HL-60 (cell line): Measurements from ENCODE around the gene ATXN3L.
A peak's percentile ranks its signal among the peaks of the same experiment; 100 is the strongest.

Source experiments
- DNase-seq, 2 experiments: peaks; one replicate each; pipeline ENCODE4 v3.0.0-alpha.2; 2010 to 2020; ENCODE audit warnings: low read depth in 1 of 2, low spot score in 1 of 2
- H3K27ac ChIP-seq: fragments of 250-450 bp; sonication (Bioruptor Pico); replicated peaks from 2 replicates; pipeline ENCODE4 v1.5.1; 2020; ENCODE audit warnings: mild to moderate bottlenecking, moderate library complexity
- H3K27me3 ChIP-seq: fragments of 250-450 bp; sonication (Bioruptor Pico); 2 replicates; pipeline ENCODE4 v1.5.1; 2021; ENCODE audit warnings: mild to moderate bottlenecking, moderate library complexity; ENCODE audit not compliant: insufficient read depth, poor library complexity, severe bottlenecking
- H3K4me3 ChIP-seq: replicated peaks from 2 replicates; pipeline ENCODE4 v1.5.1; 2011; ENCODE audit warnings: mild to moderate bottlenecking, control low read depth, low read length; ENCODE audit not compliant: insufficient read depth
- GABPA ChIP-seq: IDR thresholded peaks from 2 replicates; pipeline ENCODE4 v1.6.1; 2012; ENCODE audit warnings: low read depth
- POLR2AphosphoS5 ChIP-seq: IDR thresholded peaks from 2 replicates; pipeline ENCODE4 v1.6.1; 2012; ENCODE audit warnings: low read depth
- SPI1 ChIP-seq: IDR thresholded peaks from 2 replicates; pipeline ENCODE4 v1.6.1; 2012; ENCODE audit warnings: low read depth, mild to moderate bottlenecking, borderline replicate concordance
- TF ChIP-seq, protein P1 (sequence below): IDR thresholded peaks from 2 replicates; pipeline ENCODE4 v1.6.1; 2012; ENCODE audit warnings: low read depth; ENCODE audit not compliant: insufficient replicate concordance
- TF ChIP-seq, protein P2 (sequence below): IDR thresholded peaks from one replicate; pipeline ENCODE4 v1.5.1; 2011; ENCODE audit warnings: low read length, control low read depth, inconsistent platforms; ENCODE audit not compliant: insufficient read depth

Gene ATXN3L

DNA sequence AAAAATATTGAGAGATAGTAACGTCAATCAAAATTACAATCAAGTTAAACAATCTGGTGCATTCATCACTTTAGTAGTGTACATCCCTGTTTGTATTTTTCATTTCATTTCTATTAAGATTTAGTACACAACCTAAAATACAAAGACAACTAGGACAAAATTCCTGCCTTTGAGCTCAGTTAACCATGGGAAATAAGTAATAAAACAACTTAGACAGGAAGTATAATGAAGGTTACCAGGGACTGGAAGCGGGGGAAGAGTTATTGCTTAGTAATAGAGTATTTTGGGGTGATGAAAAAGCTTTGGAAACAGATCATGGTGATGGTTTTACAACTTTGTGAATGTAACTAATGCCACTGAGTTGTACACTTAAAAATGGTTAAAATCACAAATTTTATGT, 25.6 kb upstream of the ATXN3L start:
- H3K27me3 ChIP-seq, result no peaks in the 10 kb centered on the region
- no peak overlapping the region for H3K27ac ChIP-seq
- no peak for DNase-seq
- no peak overlapping the region for H3K4me3 ChIP-seq
- TF ChIP-seq, protein P1, sequence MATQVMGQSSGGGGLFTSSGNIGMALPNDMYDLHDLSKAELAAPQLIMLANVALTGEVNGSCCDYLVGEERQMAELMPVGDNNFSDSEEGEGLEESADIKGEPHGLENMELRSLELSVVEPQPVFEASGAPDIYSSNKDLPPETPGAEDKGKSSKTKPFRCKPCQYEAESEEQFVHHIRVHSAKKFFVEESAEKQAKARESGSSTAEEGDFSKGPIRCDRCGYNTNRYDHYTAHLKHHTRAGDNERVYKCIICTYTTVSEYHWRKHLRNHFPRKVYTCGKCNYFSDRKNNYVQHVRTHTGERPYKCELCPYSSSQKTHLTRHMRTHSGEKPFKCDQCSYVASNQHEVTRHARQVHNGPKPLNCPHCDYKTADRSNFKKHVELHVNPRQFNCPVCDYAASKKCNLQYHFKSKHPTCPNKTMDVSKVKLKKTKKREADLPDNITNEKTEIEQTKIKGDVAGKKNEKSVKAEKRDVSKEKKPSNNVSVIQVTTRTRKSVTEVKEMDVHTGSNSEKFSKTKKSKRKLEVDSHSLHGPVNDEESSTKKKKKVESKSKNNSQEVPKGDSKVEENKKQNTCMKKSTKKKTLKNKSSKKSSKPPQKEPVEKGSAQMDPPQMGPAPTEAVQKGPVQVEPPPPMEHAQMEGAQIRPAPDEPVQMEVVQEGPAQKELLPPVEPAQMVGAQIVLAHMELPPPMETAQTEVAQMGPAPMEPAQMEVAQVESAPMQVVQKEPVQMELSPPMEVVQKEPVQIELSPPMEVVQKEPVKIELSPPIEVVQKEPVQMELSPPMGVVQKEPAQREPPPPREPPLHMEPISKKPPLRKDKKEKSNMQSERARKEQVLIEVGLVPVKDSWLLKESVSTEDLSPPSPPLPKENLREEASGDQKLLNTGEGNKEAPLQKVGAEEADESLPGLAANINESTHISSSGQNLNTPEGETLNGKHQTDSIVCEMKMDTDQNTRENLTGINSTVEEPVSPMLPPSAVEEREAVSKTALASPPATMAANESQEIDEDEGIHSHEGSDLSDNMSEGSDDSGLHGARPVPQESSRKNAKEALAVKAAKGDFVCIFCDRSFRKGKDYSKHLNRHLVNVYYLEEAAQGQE, result no peak
- TF ChIP-seq SPI1 (no peak), POLR2AphosphoS5 (no peak), GABPA (no peak)
- TF ChIP-seq, protein P2, sequence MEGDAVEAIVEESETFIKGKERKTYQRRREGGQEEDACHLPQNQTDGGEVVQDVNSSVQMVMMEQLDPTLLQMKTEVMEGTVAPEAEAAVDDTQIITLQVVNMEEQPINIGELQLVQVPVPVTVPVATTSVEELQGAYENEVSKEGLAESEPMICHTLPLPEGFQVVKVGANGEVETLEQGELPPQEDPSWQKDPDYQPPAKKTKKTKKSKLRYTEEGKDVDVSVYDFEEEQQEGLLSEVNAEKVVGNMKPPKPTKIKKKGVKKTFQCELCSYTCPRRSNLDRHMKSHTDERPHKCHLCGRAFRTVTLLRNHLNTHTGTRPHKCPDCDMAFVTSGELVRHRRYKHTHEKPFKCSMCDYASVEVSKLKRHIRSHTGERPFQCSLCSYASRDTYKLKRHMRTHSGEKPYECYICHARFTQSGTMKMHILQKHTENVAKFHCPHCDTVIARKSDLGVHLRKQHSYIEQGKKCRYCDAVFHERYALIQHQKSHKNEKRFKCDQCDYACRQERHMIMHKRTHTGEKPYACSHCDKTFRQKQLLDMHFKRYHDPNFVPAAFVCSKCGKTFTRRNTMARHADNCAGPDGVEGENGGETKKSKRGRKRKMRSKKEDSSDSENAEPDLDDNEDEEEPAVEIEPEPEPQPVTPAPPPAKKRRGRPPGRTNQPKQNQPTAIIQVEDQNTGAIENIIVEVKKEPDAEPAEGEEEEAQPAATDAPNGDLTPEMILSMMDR, result no peak

DNA sequence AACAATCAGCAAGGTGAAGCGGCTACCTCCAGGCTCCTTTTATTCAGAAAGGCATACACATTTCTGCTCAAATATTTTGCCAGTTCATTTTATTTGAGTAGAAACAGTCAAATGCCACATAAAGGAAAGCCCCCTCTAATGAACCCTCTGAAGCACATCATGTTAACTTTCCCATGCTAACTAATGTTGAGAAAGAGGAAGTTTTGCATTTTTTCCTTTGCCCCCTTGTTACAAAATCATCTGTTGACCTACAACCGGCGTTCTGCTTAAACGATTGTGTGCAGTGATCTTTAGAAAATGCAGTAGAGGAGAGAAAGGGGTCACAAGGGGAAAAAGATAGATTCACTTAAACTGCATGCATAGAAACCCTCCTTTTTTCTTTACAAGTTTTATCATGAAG, 25.2 kb upstream of the ATXN3L start:
- Histone ChIP-seq H3K27ac (no peak overlapping the region), H3K27me3 (no peaks in the 10 kb centered on the region), H3K4me3 (no peak overlapping the region)
- no peak for TF ChIP-seq POLR2AphosphoS5
- TF ChIP-seq GABPA, result no peak
- TF ChIP-seq, protein P1, result no peak
- TF ChIP-seq, protein P2, result no peak
- TF ChIP-seq SPI1, result no peak
- peak in 1 of 2 experiments; percentile 28 for DNase-seq

DNA sequence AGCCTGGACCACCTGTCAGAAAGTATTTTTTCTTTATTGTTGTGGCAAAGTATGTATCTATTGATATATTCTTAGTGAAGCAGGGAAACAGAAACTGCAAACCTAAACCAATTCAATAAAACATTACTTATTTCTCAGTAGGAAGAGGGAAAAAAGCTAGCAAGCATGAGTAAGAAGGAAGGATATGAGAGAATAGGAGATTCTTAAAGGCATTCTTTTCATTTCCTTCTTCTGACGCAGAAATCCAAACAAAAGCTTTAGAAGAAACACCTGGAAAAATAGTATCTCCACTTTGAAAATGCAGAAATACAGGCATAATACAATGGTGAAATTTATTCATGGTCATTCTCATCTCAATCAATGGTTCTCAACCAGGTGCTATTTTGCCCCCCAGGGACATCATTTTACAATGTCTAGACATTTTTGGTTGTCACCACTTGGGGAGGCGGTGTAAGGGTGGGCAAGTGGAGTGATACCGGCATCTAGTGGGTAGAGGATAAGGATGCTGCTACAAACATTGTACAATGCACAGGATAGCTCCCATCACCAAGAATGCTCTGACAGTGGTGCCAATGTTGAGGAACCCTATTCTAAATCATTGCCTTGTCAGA, 21.7 kb upstream of the ATXN3L start:
- Histone ChIP-seq H3K27me3 (no peaks in the 10 kb centered on the region), H3K27ac (no peak overlapping the region), H3K4me3 (no peak overlapping the region)
- TF ChIP-seq, protein P1, result no peak
- TF ChIP-seq, protein P2, result no peak
- no peak for TF ChIP-seq SPI1
- TF ChIP-seq GABPA, result no peak
- no peak for TF ChIP-seq POLR2AphosphoS5
- DNase-seq, result no peak
